ENCODE measurements around the gene AURKAIP1.
"Not testable (repeated sequence)": the region's sequence is repeated elsewhere in the genome, so short reads cannot be mapped to it uniquely, and the experiment has no call there.

Gene AURKAIP1

DNA sequence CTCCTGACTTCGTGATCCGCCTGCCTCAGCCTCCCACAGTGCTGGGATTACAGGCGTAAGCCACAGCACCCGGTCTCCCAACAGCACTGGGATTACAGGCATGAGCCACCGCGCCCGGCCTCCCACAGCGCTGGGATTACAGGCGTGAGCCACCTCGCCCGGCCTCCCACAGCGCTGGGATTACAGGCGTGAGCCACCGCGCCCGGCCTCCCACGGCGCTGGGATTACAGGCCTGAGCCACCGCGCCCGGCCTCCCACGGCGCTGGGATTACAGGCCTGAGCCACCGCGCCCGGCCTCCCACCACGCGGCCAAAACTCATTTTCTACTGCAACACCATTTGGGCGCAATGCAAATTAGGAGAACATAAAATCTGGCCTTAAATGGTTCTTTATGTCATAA lies 10.3 kb upstream of the AURKAIP1 start:
- DNase-seq, result not testable (repeated sequence)

DNA sequence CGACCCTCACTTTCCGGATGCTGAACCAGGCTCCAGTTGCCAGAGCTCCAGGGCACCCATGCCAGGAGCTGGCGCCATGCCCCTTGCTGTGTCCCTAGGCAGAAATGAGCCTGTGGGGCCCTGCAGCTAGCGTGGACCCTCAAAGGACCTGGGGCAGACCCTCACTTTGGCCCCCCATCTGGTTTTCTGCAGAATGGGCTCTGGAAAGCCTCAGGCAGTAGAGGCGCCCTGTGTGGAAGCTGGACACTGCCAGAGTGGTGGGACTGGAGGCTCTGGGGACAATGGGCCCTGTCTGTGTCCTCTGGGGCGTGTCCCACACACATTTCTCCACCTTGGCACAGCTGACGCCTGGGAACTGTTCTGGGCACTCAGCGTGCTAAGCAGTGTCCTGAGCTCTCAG lies 6.3 kb upstream of the AURKAIP1 start:
- DNase-seq, result no peak

DNA sequence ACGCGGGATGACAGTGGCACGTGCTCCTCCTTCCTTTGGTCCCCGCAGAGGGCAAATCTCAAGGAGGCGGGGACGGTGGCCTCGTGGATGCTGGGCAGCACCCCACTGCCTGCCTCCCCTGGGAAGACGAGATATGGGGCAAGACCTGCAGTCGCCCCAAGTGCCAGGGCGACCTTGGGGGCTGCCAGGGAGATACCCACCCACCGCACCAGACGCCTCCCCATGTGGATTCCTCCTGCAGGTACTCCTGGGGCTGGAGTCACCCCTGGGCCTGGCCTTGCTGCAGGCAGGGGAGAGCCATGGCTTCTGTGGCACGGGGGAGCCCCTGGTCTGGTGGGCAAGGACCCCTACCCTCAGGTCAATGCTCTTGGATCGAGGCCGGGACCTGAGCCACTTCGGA lies 5.9 kb upstream of the AURKAIP1 start:
- no peak for DNase-seq

DNA sequence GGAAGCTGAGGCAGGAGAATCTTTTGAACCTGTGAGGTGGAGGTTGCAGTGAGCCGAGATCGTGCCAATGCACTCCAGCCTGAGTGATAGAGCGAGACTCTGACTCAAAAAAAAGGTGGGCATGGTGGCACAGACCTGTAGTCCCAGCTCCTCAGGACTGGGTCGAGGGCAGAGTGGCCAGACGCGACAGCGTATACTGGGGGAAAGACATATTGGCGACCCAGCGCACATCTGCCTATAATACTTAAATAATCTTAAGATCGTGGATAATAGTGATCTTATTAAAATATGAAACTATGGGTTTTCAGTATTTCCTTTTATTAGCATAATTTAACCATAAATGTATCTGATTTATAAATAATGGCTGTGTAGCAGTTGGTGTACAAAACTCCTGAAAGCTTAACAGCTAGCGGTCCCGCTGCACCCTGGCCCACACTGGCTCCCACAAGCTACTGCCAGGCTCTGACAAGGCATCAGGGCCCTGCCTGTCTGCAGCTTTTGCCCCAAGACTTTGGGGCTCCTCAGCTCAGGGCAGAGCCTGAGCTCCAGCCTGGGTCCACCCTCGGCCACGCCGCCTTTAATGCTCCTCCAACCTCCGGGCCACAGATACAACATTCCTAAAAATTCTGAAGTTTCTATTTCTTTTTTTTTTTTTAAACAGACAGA lies 2.7 kb upstream of the AURKAIP1 start:
- DNase-seq, result no peak

DNA sequence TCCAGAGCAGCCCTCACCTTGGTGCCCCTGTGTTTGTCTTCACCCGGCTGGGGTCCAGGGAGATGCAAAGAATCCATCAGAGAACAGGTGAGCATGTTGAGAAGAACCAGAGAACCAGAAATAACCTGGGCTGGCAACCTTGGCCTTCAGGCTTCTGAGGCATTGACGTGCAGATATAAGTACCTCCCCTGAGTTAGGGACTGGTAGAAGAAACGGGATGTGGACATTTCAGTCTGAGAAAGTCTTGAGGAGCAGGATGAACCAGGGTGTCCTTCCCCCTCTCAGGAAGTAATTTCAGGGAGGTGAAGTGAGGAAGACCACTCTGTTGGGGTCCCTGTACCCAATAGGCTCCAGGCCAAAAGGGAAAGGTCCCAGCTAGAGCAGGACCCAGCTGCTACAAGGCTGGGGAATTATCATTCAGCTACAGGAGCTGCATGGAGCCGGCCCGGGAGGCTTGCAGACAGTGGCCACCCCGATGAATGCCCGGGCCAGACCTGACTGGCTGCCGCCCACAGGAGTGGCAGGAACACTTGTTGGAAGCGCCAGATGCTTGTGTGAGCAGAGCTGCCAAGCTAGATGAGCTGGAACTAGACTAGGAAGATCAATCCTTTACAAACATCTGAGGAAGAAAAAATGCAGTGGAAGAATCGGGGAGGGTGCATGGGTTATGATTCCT lies 1.7 kb upstream of the AURKAIP1 start:
- no peak for DNase-seq

DNA sequence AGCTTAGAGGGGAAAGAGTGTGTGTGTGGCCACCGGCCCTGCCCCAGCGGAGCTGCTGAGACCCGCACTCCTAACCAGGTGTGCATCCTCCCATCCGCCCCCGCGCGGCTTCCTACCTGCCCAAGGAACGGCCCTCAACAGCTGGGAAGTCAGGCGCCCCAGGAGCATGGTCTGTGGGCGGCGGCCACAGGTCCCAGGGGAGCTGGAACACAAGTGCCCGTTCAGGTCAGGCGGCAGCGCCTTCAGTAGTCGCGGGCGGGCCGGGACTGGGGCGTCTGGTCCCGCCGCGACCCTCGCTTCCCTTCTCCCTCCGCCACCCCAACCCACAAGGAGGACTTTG lies 448 bp downstream of the AURKAIP1 start:
- no peak for DNase-seq

DNA sequence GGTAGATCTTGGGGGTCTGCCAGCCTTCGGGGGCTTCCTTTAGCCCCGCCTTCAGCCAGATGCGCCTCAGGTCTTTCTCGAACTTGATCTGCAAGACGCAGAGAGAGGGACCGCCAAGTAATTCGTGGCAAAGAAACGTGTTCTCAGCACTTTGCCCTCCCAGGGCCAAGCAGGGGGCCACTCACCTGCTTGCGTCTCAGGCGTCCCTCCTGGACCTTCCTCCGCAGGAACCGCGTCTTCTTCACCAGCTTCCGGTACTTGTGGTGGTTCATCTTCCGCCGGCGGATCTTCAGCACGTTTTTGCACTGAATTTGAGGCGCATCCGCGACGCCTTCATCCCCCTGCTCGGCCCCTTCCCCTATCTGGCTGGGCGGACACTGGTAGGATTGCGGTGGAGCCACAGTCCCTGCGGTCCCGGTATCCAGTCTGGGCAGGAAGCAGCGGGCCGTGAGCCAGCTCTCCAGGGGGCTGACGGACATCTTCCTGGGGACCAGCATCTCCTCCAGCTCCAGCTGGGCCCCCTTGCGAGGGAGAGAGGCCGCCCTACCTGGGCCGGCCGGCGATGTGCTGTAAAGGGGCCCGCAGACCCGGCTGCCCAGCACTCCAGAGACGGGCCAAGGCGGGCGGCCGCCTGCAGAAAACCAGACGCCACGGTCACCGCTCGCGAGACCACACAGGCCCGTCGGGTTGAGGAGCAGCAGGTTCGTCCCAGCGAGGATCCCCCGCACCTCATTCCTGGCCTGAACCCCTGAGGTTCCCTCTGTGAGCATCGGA lies 1.0 kb downstream of the AURKAIP1 start:
- DNase-seq, result no peak

DNA sequence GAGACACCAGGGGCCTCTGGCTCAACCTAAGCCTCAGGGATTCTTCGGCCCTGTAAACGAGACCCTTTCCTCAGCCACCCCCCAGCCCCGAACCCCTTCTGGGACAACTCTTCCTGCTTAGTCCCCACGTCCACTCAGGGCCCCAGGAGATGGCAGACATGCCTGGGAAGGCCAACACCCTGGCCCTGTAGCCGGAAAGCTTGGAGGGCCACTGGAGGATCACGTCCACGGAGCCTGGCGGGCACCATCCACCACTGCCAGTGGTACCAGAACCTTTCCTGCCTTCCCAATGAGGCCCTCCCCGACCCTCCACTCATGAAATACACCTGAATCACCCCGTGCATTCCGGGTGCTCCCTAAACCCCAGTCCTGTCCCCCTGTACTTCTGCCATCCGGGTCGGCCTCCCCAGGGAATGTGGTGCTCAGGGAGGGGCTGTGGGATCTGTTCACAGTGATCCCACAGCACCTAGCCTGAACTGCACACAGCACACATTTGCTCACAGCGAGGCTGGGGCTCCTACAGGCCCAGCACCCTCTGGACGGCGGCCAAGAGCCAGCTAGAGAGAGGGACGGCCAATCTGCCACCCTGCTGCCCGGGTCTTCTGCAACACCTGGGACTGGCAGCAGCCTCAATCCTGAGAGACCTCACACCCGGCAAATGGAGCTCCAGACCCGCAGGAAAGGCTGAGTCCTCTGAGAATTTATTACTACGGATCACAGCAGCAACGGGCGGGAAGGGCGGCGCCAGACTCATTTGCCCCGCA lies 1.8 kb downstream of the AURKAIP1 start:
- DNase-seq, result no peak

DNA sequence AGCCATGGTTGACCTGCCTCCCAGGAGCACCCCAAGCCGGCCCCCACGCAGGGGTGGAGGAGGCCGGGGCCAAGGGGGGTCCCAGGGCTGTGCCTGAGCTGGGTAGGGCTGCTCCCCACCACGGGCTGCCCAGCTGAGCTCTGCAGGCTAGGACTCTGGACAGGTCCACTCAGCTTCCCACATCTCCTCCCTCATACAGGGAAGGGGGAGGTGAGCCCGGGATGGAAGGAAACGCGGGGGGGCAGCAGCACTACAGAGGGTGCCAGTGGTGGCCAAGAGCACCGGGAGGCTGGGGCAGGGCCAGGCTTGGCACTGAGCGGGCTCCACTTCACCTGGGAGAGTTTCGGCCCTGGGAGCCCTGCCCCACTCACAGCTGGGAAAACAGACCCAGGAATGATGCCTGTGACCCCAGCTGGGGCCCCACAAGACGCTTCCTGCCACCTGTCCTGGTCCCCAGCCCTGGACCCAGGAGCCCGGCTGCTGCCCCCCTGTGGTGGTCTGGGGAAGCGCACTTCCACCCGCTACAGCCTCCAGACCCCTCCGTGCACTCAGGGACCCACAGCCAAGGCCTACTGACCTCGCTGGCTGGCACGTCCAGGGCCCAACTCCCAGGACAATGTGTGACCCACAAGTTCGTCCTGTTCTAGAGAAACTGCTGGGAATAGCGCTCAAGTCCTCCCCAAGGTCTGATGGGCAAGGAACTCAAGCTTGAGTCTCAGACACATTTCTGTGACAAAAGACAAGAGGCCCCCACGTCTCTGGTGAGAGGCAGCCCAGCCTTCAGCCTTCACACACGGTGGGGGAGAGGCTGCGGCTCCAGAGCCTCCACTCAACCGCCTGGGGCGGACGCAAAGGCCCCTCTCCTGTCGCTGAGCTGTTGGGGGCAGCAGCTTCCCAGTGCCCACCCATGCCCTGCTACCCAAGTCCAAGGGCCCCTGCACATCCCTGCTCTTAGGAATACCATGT lies 3.0 kb downstream of the AURKAIP1 start:
- peak; percentile 16 for DNase-seq

DNA sequence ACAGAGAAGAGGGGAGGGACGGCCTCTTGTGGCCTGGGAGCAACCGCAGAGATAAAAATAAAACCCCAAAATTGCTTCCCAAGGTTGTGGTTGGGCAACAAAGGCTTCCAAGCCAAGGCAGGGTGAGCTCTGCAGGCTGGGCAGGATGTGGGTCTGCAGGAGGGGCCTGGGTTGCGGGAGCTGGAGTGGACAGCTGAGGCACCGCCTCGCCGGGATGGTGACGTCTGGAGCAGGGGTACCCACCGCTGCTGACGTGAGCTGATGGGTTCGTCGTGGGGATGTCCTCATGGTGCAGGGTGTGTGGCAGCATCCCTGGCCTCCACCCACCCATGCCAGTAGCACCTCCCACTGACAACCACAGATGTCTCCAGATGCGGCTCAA lies 3.7 kb downstream of the AURKAIP1 start:
- DNase-seq, result no peak

DNA sequence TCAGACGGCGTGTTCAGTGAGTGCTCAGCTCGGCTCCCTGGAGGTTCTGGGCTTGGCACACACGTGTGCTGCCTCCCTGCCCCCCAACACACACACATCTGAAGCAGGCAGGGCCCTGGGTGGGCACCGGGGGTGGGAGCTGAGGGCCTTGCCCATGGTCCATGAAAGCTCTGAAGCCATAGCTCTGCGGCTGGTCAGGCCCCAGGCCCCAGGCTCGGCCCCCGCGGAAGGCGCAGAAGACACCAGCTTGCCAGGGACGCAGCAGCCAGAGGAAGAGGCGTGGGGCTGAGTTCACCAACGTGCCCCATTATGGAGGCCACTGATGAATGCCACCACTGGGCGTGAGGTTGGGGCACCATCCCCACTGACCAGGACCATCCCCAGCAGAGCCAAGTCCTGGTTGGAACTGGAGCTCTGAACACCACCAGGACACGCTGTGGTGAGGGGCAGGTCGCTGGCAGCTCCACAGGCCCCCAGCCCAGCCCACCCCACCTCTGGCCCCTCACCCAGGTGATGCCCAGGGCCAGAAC lies 4.2 kb downstream of the AURKAIP1 start:
- no peak for DNase-seq

DNA sequence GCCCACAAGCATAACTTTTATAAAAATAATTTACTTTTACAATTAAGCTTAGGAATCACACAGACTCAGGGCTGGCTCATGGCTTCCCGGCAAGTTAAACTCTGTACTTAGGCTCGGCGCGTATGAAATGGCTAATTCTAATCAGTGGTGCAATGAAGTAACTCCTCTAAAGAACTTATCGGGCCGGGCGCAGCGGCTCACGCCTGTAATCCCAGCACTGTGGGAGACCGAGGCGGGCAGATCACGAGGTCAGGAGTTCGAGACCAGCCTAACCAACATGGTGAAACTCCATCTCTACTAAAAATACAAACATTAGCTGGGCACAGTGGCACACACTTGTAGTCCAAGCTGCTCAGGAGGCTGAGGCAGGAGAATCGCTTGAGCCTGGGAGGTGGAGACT lies 4.9 kb downstream of the AURKAIP1 start:
- DNase-seq, result not testable (repeated sequence)

DNA sequence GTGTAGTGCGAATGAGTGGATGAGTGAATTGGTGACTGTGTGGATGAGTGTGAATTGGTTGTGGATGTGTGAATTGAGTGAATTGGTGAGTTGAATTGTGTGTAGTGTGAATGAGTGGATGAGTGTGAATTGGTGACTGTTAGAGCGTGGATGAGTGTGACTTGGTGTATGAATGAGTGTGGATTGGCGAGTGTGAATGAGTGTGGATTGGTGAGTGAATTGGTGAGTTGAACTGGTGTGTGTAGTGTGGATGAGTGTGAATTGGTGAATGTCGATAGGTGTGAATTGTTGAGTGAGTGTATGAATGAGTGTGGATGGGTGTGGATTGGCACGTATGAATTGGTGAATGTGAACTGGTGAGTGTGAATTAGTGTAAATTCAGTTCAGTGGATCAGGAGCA lies 7.7 kb downstream of the AURKAIP1 start:
- DNase-seq, result no peak

DNA sequence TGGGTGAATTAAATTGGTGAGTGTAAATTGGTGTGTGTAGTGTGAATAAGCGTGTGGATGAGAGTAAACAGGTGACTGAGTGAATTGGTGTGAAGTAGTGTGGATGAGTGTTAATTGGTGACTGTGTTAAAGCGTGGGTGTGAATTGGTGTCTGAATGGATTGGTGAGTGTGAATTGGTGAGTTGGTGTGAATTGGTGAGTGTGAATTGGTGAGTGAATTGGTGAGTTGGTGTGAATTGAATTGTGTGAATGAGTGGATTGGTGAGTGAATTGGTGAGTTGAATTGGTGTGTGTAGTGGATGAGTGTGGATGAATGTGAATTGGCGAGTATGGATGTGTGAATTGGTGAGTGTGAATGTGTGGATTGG lies 8.3 kb downstream of the AURKAIP1 start:
- DNase-seq, result no peak

DNA sequence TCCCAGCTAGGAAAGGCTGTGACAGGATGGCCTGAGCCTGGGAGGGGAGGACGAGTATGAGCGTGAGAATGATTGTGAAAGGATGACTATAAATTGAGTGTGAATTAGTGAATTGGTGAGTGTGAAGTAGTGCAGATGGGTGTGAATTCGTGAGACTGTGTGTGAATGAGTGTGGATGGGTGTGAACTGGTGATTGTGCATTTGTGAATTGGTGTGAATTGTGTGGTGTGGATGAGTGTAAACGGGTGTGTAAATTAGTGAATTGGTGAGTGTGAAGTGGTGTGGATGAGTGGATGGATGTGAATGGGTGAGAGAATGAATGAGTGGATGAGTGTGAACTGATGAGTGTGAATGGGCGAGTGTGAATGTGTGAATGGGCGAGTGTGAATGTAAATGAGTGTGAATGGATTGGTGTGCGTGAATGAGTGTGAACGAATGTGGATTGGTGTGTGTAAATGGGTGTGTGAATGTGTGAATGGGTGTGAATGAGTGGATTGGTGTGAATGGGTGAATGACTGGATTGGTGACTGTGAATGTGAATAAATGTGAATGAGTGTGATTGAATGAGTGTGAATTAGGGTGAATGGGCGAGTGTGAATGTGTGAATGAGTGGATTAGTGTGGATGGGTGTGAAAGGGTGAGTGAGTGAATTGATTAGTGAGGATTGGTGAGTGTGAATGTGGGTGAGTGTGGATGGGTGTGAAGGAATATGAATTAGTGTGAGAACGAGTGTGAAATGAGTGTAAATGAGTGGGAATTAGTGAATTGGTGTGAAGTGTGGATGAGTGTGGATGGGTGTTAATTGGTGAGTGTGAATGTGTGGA lies 8.9 kb downstream of the AURKAIP1 start:
- no peak for DNase-seq

DNA sequence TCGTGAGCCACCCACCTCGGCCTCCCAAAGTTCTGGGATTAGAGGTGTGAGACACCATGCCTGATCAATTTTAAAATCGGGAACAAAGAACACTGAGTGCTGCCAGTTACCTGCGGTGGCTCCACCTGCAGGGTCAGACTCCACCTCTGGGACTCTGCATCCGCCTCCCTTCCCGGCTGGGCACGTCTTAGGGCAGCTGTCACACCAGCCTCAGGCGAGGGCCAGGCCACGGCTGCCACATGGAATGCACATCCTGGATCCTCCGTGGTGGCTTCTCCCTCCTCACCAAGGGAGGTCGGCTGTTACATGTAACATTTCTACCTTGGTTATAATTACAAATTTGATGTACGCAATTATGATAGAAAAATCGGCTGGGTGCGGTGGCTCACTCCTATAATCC lies 10.7 kb downstream of the AURKAIP1 start:
- no peak for DNase-seq

DNA sequence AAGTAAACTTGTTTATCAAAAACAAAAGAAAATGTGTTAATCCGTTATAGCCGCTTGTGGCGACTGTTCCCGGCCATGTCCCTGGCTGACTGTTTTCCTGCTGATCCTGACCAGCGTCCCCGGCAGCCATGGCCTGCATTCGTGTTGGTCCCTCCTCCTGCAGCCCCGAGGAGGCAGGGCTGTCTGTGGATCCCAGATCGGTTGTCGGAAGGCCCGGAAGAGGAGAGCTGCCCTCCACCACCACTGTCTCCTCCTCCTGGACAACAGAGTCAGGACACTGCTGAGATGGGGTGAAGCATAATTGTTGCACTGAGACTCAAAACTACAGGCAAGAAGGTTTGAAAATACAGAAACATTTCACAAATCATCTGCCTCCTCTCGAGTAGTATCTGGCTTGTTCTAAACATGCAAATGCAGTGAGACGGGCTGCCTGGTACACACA lies 13.0 kb downstream of the AURKAIP1 start:
- DNase-seq, result no peak

DNA sequence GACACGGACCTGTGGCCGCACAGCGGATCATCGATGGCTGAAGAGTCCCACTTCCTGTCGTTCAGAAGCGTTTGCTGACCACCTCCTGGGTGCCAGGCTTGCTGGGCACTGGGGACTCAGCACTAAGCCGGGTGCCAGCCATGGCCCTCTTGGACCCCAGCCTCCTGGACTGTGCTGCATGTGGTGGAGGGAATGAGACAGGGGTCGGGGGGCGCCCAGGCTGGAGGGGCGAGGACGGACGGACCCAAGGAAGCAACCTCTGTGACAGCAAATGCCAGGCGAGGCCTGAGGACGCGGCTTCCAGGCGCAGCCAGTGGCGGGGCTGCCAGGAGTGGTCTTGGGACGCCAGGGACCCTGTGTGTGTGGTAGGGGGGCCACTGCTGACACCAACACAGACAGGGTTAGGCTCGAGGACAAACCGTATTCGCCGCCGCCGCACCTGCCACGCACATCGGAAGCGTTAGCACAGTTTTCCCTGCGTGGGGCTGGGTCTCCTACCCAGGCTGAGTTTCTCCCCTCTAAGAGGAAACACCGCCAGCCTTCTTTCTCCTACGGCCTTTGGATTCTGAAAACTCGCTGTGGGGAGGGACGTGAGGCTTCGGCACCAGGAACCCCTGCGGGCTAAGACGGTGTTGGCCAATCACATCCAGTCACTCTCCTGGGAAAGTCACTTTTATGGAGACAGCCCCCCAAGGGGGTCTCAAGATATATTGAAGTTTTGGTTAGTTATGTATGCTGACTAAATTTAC lies 13.6 kb downstream of the AURKAIP1 start:
- no peak for DNase-seq

DNA sequence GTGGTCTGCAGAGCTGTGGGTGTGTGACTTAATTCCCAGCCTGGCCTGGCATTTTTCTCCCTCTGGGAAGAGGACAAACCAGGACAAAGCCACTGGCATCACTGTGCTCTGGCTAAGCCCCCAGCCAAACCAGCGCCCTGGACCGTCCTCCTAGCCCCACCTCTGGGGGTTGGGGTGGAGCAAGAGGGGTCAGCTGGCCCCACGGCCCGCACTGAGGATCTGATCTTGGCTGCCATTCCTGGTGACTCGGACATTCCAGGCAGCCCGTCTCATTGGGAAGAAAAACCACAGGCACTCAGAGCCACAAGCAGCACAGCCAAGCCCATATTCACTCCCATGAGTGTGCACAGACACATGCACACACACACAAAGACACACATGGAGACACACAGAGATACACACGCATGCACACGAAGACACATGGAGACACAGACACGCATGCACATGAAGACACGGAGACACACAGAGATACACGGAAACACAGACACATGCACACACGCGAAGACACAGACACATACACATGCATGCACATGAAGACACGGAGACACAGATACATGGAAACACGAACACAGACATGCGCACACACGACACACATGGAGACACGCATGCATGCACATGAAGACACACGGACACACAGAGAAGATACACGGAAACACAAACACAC lies 14.4 kb downstream of the AURKAIP1 start:
- no peak for DNase-seq
